Immature natural killer cell (primary cell): ENCODE data around the gene HAGH. TPM values are rescaled to one million over a fixed set of nuclear protein-coding genes. Genes with fewer than 3 reads are reported as not detected.

Experiments
- DNase-seq, 3 donors: peaks; one replicate each; pipeline ENCODE4 v3.0.0; 2022; ENCODE audit warnings: mixed read lengths in 1 of 3
- H3K27ac Mint-ChIP-seq, 6 donors: one replicate each; pipeline ENCODE4 v1.8.0; 2020; ENCODE audit warnings: mixed read lengths in 6 of 6, mild to moderate bottlenecking in 5 of 6, inconsistent platforms in 4 of 6, moderate library complexity in 3 of 6
- H3K27me3 Mint-ChIP-seq, 3 donors: one replicate each; pipeline ENCODE4 v1.8.0; 2020 to 2021; ENCODE audit warnings: low read depth in 3 of 3, mild to moderate bottlenecking in 3 of 3, mixed read lengths in 3 of 3, moderate library complexity in 3 of 3, inconsistent platforms in 1 of 3
- H3K36me3 Mint-ChIP-seq, 3 donors: one replicate each; pipeline ENCODE4 v1.8.0; 2020; ENCODE audit warnings: mixed read lengths in 3 of 3, inconsistent platforms in 2 of 3, mild to moderate bottlenecking in 2 of 3
- H3K4me1 Mint-ChIP-seq, 2 donors: one replicate each; pipeline ENCODE4 v1.8.0; 2020; ENCODE audit warnings: inconsistent platforms in 2 of 2, mild to moderate bottlenecking in 2 of 2, mixed read lengths in 2 of 2, moderate library complexity in 1 of 2
- H3K4me3 Mint-ChIP-seq, 5 donors: one replicate each; pipeline ENCODE4 v1.8.0; 2020; ENCODE audit warnings: mild to moderate bottlenecking in 5 of 5, mixed read lengths in 5 of 5, inconsistent platforms in 3 of 5, moderate library complexity in 3 of 5
- H3K9me3 Mint-ChIP-seq, 6 donors: one replicate each; pipeline ENCODE4 v1.8.0; 2020; ENCODE audit warnings: mild to moderate bottlenecking in 6 of 6, mixed read lengths in 6 of 6, inconsistent platforms in 4 of 6, moderate library complexity in 3 of 6
- polyA plus RNA-seq, 3 donors: library from polyadenylated mRNA; unstranded; fragments of 300-500 nt; fragmentation: Illumina TruSeq; gene quantifications; one replicate each; pipeline ENCODE4 v1.2.3, GENCODE V29; 2021

The HAGH gene
- polyA plus RNA-seq, 3 donors from 2014 or later, result 53.0 to 54.7 (median 54.3) TPM

GRCh38 chr16:1857433-1858097 lies 30.9 kb upstream of the HAGH start:
- Mint-ChIP-seq H3K36me3 (no peaks in the 10 kb centered on the region), H3K27me3 (peaks cover 4 to 17% (median 7%) of the 10 kb centered on the region in 3 donors), H3K4me1 (no peaks in the 10 kb centered on the region), H3K27ac (no peak overlapping the region), H3K4me3 (no peak overlapping the region), H3K9me3 (no peaks in the 10 kb centered on the region)
- no peak for DNase-seq

- no peaks in the 10 kb centered on the region for H3K9me3 Mint-ChIP-seq
- peaks cover 3 to 7% (median 4%) of the 10 kb centered on the region in 3 donors for H3K27me3 Mint-ChIP-seq
- H3K27ac Mint-ChIP-seq, result no peak overlapping the region
- H3K4me1 Mint-ChIP-seq, result no peaks in the 10 kb centered on the region
- no peak overlapping the region for H3K4me3 Mint-ChIP-seq
- H3K36me3 Mint-ChIP-seq, result no peaks in the 10 kb centered on the region
- DNase-seq, result no peak
Measured at GRCh38 chr16:1851793-1852192, 25.2 kb upstream of the HAGH start.

- Mint-ChIP-seq H3K27ac (no peak overlapping the region), H3K9me3 (no peaks in the 10 kb centered on the region), H3K27me3 (peaks cover 3 to 11% (median 3%) of the 10 kb centered on the region in 3 donors), H3K4me3 (no peak overlapping the region), H3K36me3 (no peaks in the 10 kb centered on the region), H3K4me1 (no peaks in the 10 kb centered on the region)
- DNase-seq, result no peak
Measured at GRCh38 chr16:1850981-1851380, 24.4 kb upstream of the HAGH start.

DNA sequence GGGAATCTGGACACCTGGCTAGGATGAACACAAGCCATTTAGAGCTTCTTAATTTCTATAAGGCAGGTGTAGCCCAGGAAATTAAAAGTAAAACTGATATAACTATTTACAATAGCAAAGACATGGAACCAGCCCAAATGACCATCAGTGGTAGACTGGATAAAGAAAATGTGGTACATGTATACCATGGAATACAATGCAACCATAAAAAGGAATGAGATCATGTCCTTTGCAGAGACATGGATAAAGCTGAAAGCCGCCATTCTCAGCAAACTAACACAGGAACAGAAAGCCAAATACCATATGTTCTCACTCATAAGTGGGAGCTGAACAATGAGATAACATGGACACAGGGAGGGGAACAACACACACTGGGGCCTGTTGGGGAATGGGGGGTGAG lies 19.8 kb upstream of the HAGH start:
- no peak overlapping the region for H3K27ac Mint-ChIP-seq
- no peaks in the 10 kb centered on the region for H3K4me1 Mint-ChIP-seq
- no peaks in the 10 kb centered on the region for H3K9me3 Mint-ChIP-seq
- H3K36me3 Mint-ChIP-seq, result no peaks in the 10 kb centered on the region
- no peak overlapping the region for H3K4me3 Mint-ChIP-seq
- H3K27me3 Mint-ChIP-seq, result peaks cover 1 to 6% (median 5%) of the 10 kb centered on the region in 3 donors
- no peak for DNase-seq

DNA sequence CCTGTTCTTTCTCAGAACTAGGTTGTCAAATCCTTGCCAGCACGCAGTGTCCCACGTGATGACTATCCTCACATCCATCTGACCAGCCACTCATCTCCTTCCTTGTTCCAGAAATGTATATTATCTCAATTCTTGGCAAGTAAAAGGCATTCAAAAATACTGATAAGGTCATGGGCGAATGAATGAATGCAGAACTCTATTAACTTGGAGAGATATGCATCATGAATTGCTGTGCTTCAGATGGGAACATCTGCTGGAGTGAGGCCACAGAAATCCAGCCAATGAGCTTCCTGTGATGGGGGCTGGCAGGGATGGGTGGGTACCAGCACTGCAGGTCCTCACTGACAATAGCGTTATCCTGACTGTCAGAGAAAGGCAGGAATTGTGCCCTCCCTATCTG lies 19.4 kb upstream of the HAGH start:
- DNase-seq, result no peak
- H3K27ac Mint-ChIP-seq, result no peak overlapping the region
- H3K4me3 Mint-ChIP-seq, result no peak overlapping the region
- H3K9me3 Mint-ChIP-seq, result no peaks in the 10 kb centered on the region
- no peaks in the 10 kb centered on the region for H3K36me3 Mint-ChIP-seq
- H3K4me1 Mint-ChIP-seq, result no peaks in the 10 kb centered on the region
- peaks cover 0 to 4% (median 4%) of the 10 kb centered on the region in 3 donors for H3K27me3 Mint-ChIP-seq

DNA sequence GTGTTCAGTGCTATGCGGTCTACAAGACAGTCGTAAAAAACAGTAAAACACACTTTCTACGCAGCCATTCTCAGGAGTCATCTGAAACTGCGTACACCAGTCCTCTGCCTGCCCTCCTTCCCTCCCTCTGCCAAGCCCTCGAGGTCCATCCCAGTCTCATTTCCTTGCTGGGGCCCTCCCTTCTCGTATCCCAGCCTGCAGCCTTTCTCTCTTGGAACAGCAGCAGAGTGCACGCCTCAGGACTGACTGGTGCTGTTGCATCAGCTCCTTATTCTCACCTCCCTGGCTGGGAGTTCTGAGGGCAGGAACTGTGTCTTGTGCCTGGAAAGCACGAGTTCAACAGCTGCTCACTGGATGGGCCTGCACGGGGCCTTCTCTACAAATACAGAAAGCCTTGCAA lies 12.9 kb upstream of the HAGH start:
- no peak for DNase-seq
- Mint-ChIP-seq H3K36me3 (no peaks in the 10 kb centered on the region), H3K4me3 (no peak overlapping the region), H3K27ac (no peak overlapping the region), H3K4me1 (no peaks in the 10 kb centered on the region), H3K9me3 (no peaks in the 10 kb centered on the region), H3K27me3 (no peaks in the 10 kb centered on the region)

DNA sequence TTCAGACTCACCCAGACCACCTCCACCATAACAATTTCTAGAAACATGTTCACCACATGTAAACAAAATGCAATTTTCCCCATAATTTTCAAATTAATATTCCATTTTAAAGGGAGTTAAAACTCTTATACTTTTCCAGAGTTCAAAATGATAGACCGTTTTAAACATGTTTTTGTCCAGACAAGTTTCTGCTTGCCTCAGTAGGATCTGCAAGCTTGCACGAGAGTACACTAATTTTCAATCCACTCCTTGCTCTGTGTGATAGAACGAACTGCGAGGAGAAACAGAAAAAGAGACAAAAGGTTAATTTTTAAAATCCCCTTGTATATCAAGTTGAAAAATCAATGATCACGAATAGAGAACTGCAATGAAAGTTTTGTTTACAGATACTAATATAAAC lies 7.5 kb upstream of the HAGH start:
- H3K4me1 Mint-ChIP-seq, result peaks cover 4 to 6% of the 10 kb centered on the region in 2 donors
- H3K27me3 Mint-ChIP-seq, result no peaks in the 10 kb centered on the region
- H3K4me3 Mint-ChIP-seq, result no peak overlapping the region
- H3K36me3 Mint-ChIP-seq, result peaks cover 0 to 5% (median 3%) of the 10 kb centered on the region in 3 donors
- peaks cover 0 to 1% (median 0%) of the 10 kb centered on the region in 6 donors for H3K9me3 Mint-ChIP-seq
- no peak for DNase-seq
- H3K27ac Mint-ChIP-seq, result no peak overlapping the region

DNA sequence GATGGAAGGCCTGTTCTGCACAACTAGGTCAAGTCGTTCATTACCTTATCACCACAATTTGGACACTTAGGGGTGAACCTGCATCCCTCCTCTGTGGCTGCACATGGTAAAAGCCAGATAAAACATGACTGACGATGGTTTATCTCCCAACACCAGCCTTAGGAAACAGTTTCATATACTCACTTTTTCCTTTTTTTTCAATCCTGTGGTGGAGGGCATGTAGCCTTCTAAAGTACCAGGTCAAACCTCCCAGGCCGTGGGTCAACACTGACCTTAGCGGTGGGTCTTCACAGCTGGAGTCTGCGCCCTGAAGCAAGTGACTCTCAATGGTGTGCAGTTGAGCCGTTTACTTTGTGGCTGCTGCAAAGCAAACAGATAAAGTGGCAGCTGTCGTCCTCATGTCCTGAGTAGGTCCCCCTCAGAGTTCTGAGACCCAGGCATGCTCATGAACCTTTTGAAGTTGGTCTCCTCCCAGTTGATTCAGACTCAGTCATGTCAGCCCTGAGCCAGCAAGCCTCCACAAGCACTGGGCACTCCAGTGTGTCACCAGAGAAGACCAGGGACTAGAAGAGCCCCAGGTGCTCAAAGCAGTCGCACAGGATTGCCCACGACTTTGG lies 6.3 kb upstream of the HAGH start:
- no peak overlapping the region for H3K4me3 Mint-ChIP-seq
- no peak overlapping the region for H3K27ac Mint-ChIP-seq
- H3K9me3 Mint-ChIP-seq, result peaks cover 0 to 1% (median 0%) of the 10 kb centered on the region in 6 donors
- H3K27me3 Mint-ChIP-seq, result no peaks in the 10 kb centered on the region
- peaks cover 9 to 15% of the 10 kb centered on the region in 2 donors for H3K4me1 Mint-ChIP-seq
- peaks cover 0 to 5% (median 3%) of the 10 kb centered on the region in 3 donors for H3K36me3 Mint-ChIP-seq
- no peak for DNase-seq

GRCh38 chr16:1831186-1832075 lies 4.8 kb upstream of the HAGH start:
- peaks cover 6 to 11% (median 8%) of the 10 kb centered on the region in 3 donors for H3K27me3 Mint-ChIP-seq
- H3K4me3 Mint-ChIP-seq, result no peak overlapping the region
- DNase-seq, result no peak
- H3K36me3 Mint-ChIP-seq, result peaks cover 0 to 5% (median 3%) of the 10 kb centered on the region in 3 donors
- no peak overlapping the region for H3K27ac Mint-ChIP-seq
- peaks cover 17 to 26% of the 10 kb centered on the region in 2 donors for H3K4me1 Mint-ChIP-seq
- H3K9me3 Mint-ChIP-seq, result peaks cover 0 to 1% (median 0%) of the 10 kb centered on the region in 6 donors

DNA sequence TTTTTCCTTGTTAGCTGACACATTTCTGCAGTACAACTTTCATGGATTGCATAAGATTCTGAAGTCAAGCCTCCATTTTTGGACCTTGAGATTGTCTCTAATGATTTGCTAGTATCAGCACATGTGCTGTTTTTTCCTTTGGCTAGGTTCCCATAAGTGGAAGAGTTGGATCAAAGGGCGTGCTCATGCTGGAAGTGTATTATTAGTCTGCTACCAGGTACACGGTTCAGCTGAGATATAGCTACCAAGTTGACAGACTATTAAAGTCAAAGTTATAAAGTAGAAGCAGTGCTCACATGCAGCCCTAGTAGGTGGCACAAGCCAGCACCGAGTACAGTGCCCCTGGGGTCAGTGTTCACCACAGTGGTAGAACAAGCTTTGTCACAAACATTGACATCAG lies 3.6 kb upstream of the HAGH start:
- Mint-ChIP-seq H3K4me1 (peaks cover 24 to 30% of the 10 kb centered on the region in 2 donors), H3K4me3 (no peak overlapping the region), H3K27me3 (peaks cover 6 to 14% (median 8%) of the 10 kb centered on the region in 3 donors), H3K9me3 (peaks cover 0 to 1% (median 0%) of the 10 kb centered on the region in 6 donors), H3K36me3 (peaks cover 0 to 5% (median 3%) of the 10 kb centered on the region in 3 donors), H3K27ac (no peak overlapping the region)
- DNase-seq, result no peak

DNA sequence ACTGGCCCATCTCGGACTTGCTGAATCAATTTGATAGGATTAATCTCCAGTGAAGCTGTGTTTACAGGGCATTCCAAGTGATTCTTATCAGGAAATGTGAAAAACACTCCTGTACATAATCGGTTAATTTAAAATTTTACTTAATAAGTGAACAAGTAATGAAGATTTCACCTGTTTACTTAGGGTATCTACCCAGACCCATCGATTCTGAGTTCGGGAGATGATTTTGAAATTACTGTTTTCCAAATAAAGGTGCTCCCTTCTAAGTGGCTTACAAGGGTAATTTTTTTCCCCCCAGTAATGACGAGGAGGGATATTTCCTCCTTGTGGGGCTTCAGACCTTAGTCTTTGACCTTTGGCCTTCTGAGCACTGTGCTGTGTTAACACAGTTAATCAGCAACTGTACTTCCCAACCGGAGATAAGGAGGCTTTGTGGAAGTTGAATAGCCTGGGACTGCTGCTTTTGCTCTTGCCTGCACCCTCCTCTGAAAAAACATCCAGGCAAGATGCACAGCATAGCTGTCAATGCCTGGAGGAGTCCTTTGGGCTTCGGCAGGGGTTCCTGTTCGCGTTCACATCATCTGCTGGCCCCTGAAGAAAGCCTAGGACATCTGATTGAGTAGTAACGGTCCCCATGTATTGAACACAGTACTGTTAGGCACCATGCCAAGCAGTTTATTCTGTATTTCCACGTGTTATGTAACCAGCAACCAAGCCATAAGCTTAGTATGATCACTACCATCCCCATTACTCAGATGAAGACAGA lies 2.2 kb upstream of the HAGH start:
- Mint-ChIP-seq H3K9me3 (peaks cover 0 to 1% (median 0%) of the 10 kb centered on the region in 6 donors), H3K27ac (no peak overlapping the region), H3K36me3 (peaks cover 0 to 5% (median 3%) of the 10 kb centered on the region in 3 donors), H3K4me1 (peaks cover 34 to 42% of the 10 kb centered on the region in 2 donors), H3K4me3 (peak overlapping the region in 4 of 5 donors; percentile 35 to 60 (median 44)), H3K27me3 (peaks cover 6 to 14% (median 11%) of the 10 kb centered on the region in 3 donors)
- no peak for DNase-seq

- Mint-ChIP-seq H3K27me3 (peaks cover 8 to 14% (median 11%) of the 10 kb centered on the region in 3 donors), H3K4me3 (peak overlapping the region; percentile 78 to 83 (median 82)), H3K36me3 (peaks cover 0 to 4% (median 0%) of the 10 kb centered on the region in 3 donors), H3K27ac (peak overlapping the region; percentile 79 to 87 (median 84)), H3K9me3 (no peaks in the 10 kb centered on the region), H3K4me1 (peaks cover 36 to 44% of the 10 kb centered on the region in 2 donors)
- DNase-seq, result peak in 1 of 3 donors; percentile 87
Measured at GRCh38 chr16:1825864-1826690, 548 bp downstream of the HAGH start.
